NCI-H446 (cell line): Measurements from ENCODE around the gene RASGRP2.

Experiments used
- DNase-seq, 2 experiments: peaks; one replicate each; lab custom pipeline; 2025; lab: John Stamatoyannopoulos, UW

The RASGRP2 gene

GRCh38 chr11:64694821-64695365 is 49.0 kb downstream of the RASGRP2 start:
- peak in 1 of 2 experiments; percentile 49 for DNase-seq

GRCh38 chr11:64694026-64694755 is 49.8 kb downstream of the RASGRP2 start:
- no peak for DNase-seq

- DNase-seq = no peak
Observed at GRCh38 chr11:64692764-64693331, 51.1 kb downstream of the RASGRP2 start.

- no peak for DNase-seq
Observed at GRCh38 chr11:64691543-64691942, 52.4 kb downstream of the RASGRP2 start.

- DNase-seq = no peak
Observed at GRCh38 chr11:64690235-64690634, 53.7 kb downstream of the RASGRP2 start.

- DNase-seq = peak; percentile 91 to 92
Observed at GRCh38 chr11:64688534-64688982, 55.4 kb downstream of the RASGRP2 start.

GRCh38 chr11:64687643-64688533 is 56.1 kb downstream of the RASGRP2 start:
- peak in 1 of 2 experiments; percentile 43 for DNase-seq

- DNase-seq = peak; percentile 87 to 93
Observed at GRCh38 chr11:64687204-64687603, 56.7 kb downstream of the RASGRP2 start.

- DNase-seq = no peak
Observed at GRCh38 chr11:64686466-64687170, 57.3 kb downstream of the RASGRP2 start.

- DNase-seq = no peak
Observed at GRCh38 chr11:64685536-64685935, 58.4 kb downstream of the RASGRP2 start.

- no peak for DNase-seq
Observed at GRCh38 chr11:64684357-64684756, 59.6 kb downstream of the RASGRP2 start.

- no peak for DNase-seq
Observed at GRCh38 chr11:64681171-64681570, 62.8 kb downstream of the RASGRP2 start.

- no peak for DNase-seq
Observed at GRCh38 chr11:64679846-64680245, 64.1 kb downstream of the RASGRP2 start.

GRCh38 chr11:64677441-64678023 is 66.4 kb downstream of the RASGRP2 start:
- no peak for DNase-seq
